ENCODE data around the gene HCAR1.
"Not testable (repeated sequence)": the region's sequence is repeated elsewhere in the genome, so short reads cannot be mapped to it uniquely, and the experiment has no call there.

Gene HCAR1

GRCh38 chr12:122730215-122731014 lies at the start of gene HCAR1:
TSS of gene HCAR1 (minus strand) at chr12:122730844. CDS start at chr12:122730339, 505 bp downstream.
- peak within 1 kb of the TSS; percentile 3 to 46 for H3K4me3 ChIP-seq (replicated peaks in 1 of 2; ENCODE audit: low read depth in 2 of 2, low read length in 2 of 2)
- TF ChIP-seq CTCF (IDR thresholded peaks at IDR 0.05; ENCODE audit: low read depth, low read length) = peak; percentile 5
- DNase-seq (ENCODE audit: low read depth in 2 of 2) = peak; percentile 38 to 52

GRCh38 chr12:122757568-122757967 lies 26.9 kb upstream of the HCAR1 start:
- DNase-seq (ENCODE audit: low read depth in 2 of 2) = no peak
- TF ChIP-seq CTCF (IDR thresholded peaks at IDR 0.05; ENCODE audit: low read depth, low read length) = no peak
- H3K4me3 ChIP-seq (replicated peaks in 1 of 2; ENCODE audit: low read depth in 2 of 2, low read length in 2 of 2) = no peak overlapping the region

GRCh38 chr12:122754790-122755189 lies 24.1 kb upstream of the HCAR1 start:
- DNase-seq (ENCODE audit: low read depth in 2 of 2) = no peak
- no peak overlapping the region for H3K4me3 ChIP-seq (replicated peaks in 1 of 2; ENCODE audit: low read depth in 2 of 2, low read length in 2 of 2)
- no peak for TF ChIP-seq CTCF (IDR thresholded peaks at IDR 0.05; ENCODE audit: low read depth, low read length)

GRCh38 chr12:122753319-122753650 lies 22.6 kb upstream of the HCAR1 start:
- peak in 1 of 2 donors; percentile 18 for DNase-seq (ENCODE audit: low read depth in 2 of 2)
- no peak for TF ChIP-seq CTCF (IDR thresholded peaks at IDR 0.05; ENCODE audit: low read depth, low read length)
- peak overlapping the region; percentile 88 to 93 for H3K4me3 ChIP-seq (replicated peaks in 1 of 2; ENCODE audit: low read depth in 2 of 2, low read length in 2 of 2)

GRCh38 chr12:122752464-122753318 lies 22.0 kb upstream of the HCAR1 start, which contains the start of gene DENR:
TSS of gene DENR (plus strand) at chr12:122752824. CDS start at chr12:122753702, 878 bp downstream.
- DNase-seq (ENCODE audit: low read depth in 2 of 2) = peak; percentile 97 to 99
- peak; percentile 81 for TF ChIP-seq CTCF (IDR thresholded peaks at IDR 0.05; ENCODE audit: low read depth, low read length)
- H3K4me3 ChIP-seq (replicated peaks in 1 of 2; ENCODE audit: low read depth in 2 of 2, low read length in 2 of 2) = peak within 1 kb of the TSS; percentile 88 to 93

GRCh38 chr12:122750781-122751515 lies 20.3 kb upstream of the HCAR1 start:
- not testable (repeated sequence) for DNase-seq (ENCODE audit: low read depth in 2 of 2); H3K4me3 ChIP-seq (replicated peaks in 1 of 2; ENCODE audit: low read depth in 2 of 2, low read length in 2 of 2)
